Keratinocyte (primary cell): Measurements from ENCODE around the gene GRK3.

Source experiments
- CTCF ChIP-seq, 3 experiments: IDR thresholded peaks in 1 of 3; conservative IDR thresholded peaks in 1 of 3; optimal IDR thresholded peaks in 1 of 3; 2 replicates in 2 of 3; 3 replicates in 1 of 3; pipeline versions ENCODE3 to v1.5.1; 2011; ENCODE audit warnings: low read length in 3 of 3, mild to moderate bottlenecking in 3 of 3, moderate library complexity in 2 of 3, control low read depth in 1 of 3, inconsistent platforms in 1 of 3; ENCODE audit not compliant: insufficient read depth in 2 of 3; ENCODE audit errors: extremely low read depth in 1 of 3
- EZH2 ChIP-seq: IDR thresholded peaks from one replicate; pipeline ENCODE4 v1.6.1; 2012; ENCODE audit warnings: inconsistent platforms, mild to moderate bottlenecking, low read length, moderate library complexity

GRCh38 chr22:25709758-25710157, 145.3 kb downstream of the GRK3 start:
- TF ChIP-seq CTCF (optimal IDR thresholded peaks at IDR 0.05 in 1 of 3, IDR thresholded peaks at IDR 0.05 in 1 of 3, conservative IDR thresholded peaks at IDR 0.05 in 1 of 3; ENCODE audit: extremely low read depth in 1 of 3, insufficient read depth in 2 of 3, low read length in 3 of 3), result no peak
- TF ChIP-seq EZH2, result no peak
